ENCODE measurements around the gene GLDC. TPM values are rescaled to one million over a fixed set of nuclear protein-coding genes. Genes with fewer than 3 reads are reported as not detected.
"Not testable (repeated sequence)": the region's sequence is repeated elsewhere in the genome, so short reads cannot be mapped to it uniquely, and the experiment has no call there.

The GLDC gene
- total RNA-seq, 1 experiment from 2014 or later = 5.1 TPM

DNA sequence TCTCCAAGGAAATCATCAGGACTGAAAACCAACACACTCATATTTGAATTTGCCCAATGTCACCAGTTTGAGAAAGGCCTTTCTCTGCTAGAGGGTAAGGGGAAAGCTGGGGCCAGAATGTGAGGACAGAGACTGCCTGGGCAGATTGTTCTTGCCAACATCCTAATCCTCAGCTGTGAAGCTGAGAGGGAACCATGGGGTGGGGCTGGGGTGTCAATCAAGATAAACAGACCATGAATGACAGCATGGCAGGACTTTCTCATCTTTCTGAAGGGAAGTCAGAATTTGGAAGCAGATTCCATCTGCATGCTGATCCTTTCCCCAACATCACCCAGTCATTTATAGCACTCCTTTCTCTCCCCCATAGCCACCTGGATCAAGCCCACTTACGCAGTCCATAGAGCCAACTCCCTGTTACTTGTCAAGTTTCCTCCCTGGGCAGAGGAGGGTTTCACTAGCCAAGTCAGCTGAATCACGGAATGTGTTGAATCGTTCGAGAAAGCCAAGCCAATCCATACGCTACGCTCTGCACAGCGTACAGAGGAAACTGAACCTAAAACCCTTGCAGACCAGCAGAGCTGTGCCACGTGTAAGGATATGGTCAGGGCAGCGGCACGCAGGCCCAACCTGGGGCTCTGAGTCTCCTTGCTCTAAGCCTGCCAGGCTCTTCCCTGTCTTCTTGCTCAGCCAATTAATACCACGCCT is 14.9 kb downstream of the GLDC start:
- intact Hi-C loops (cut with micrococcal nuclease; ENCODE audit: unreplicated experiment) = no loop called here
- CTCF ChIA-PET = no interaction called here
- Mint-ChIP-seq H3K36me3 (ENCODE audit: insufficient read depth, unreplicated experiment) (no peaks in the 10 kb centered on the region), H3K4me3 (ENCODE audit: low read depth, unreplicated experiment) (no peak overlapping the region), H3K27me3 (ENCODE audit: unreplicated experiment) (no peaks in the 10 kb centered on the region), H3K4me1 (ENCODE audit: low read depth, unreplicated experiment) (peaks cover 12% of the 10 kb centered on the region), H3K9me3 (ENCODE audit: low read depth, unreplicated experiment) (no peaks in the 10 kb centered on the region), H3K27ac (ENCODE audit: unreplicated experiment) (no peak overlapping the region)
- BruUV-seq (replicated peaks) = no TSS peak
- TF ChIP-seq, protein P1, sequence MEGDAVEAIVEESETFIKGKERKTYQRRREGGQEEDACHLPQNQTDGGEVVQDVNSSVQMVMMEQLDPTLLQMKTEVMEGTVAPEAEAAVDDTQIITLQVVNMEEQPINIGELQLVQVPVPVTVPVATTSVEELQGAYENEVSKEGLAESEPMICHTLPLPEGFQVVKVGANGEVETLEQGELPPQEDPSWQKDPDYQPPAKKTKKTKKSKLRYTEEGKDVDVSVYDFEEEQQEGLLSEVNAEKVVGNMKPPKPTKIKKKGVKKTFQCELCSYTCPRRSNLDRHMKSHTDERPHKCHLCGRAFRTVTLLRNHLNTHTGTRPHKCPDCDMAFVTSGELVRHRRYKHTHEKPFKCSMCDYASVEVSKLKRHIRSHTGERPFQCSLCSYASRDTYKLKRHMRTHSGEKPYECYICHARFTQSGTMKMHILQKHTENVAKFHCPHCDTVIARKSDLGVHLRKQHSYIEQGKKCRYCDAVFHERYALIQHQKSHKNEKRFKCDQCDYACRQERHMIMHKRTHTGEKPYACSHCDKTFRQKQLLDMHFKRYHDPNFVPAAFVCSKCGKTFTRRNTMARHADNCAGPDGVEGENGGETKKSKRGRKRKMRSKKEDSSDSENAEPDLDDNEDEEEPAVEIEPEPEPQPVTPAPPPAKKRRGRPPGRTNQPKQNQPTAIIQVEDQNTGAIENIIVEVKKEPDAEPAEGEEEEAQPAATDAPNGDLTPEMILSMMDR (IDR thresholded peaks at IDR 0.05; ENCODE audit: unreplicated experiment) = no peak
- DNase-seq = no peak

DNA sequence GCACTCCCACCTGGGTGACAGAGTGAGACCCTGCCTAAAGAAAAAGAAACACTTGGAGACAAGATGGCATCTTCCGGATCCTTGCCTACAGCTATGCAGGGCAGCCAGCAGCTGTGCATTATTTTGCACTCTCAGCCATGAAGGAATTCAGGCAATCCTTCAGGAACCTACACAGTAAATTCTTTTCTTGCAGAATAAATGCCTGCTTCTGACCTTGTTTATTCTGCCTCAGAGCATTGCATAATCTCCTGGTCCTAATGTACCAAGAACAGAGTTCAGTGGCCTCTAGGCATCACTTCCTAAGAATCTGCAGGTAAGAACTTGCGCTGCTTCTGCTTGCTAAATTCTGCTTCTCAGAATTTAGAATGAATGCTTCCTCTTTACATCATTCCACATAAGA is 16.8 kb downstream of the GLDC start:
- Mint-ChIP-seq H3K27ac (ENCODE audit: unreplicated experiment) (no peak overlapping the region), H3K27me3 (ENCODE audit: unreplicated experiment) (no peaks in the 10 kb centered on the region), H3K4me3 (ENCODE audit: low read depth, unreplicated experiment) (no peak overlapping the region), H3K9me3 (ENCODE audit: low read depth, unreplicated experiment) (no peaks in the 10 kb centered on the region), H3K36me3 (ENCODE audit: insufficient read depth, unreplicated experiment) (no peaks in the 10 kb centered on the region), H3K4me1 (ENCODE audit: low read depth, unreplicated experiment) (peaks cover 12% of the 10 kb centered on the region)
- no peak for DNase-seq
- TF ChIP-seq, protein P1 (IDR thresholded peaks at IDR 0.05; ENCODE audit: unreplicated experiment) = no peak
- BruUV-seq (replicated peaks) = no TSS peak
- intact Hi-C loops (cut with micrococcal nuclease; ENCODE audit: unreplicated experiment) = no loop called here
- CTCF ChIA-PET = no interaction called here

DNA sequence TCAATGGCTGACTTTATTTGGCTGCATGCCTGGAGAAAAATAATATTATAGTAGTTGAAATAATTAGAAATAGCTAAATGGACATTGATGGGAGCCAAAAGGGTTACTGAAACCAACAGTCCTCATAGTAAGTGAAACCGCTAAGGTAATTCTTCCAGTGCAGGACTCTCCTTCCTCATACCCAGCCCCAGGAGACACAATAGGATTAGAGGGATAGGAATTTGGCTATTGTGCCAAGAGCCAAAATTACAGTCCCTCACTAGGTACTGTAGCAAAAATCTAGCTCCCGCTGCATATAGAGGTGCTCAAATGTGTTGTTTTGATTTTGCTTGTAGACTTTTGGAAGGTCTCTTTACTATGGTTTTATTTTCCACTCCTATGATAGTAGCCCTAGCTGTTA is 20.2 kb downstream of the GLDC start:
- Mint-ChIP-seq H3K4me3 (ENCODE audit: low read depth, unreplicated experiment) (no peak overlapping the region), H3K27ac (ENCODE audit: unreplicated experiment) (no peak overlapping the region), H3K4me1 (ENCODE audit: low read depth, unreplicated experiment) (no peaks in the 10 kb centered on the region), H3K9me3 (ENCODE audit: low read depth, unreplicated experiment) (no peaks in the 10 kb centered on the region), H3K27me3 (ENCODE audit: unreplicated experiment) (no peaks in the 10 kb centered on the region), H3K36me3 (ENCODE audit: insufficient read depth, unreplicated experiment) (no peaks in the 10 kb centered on the region)
- CTCF ChIA-PET = no interaction called here
- DNase-seq = no peak
- BruUV-seq (replicated peaks) = no TSS peak
- intact Hi-C loops (cut with micrococcal nuclease; ENCODE audit: unreplicated experiment) = no loop called here
- TF ChIP-seq, protein P1 (IDR thresholded peaks at IDR 0.05; ENCODE audit: unreplicated experiment) = no peak

DNA sequence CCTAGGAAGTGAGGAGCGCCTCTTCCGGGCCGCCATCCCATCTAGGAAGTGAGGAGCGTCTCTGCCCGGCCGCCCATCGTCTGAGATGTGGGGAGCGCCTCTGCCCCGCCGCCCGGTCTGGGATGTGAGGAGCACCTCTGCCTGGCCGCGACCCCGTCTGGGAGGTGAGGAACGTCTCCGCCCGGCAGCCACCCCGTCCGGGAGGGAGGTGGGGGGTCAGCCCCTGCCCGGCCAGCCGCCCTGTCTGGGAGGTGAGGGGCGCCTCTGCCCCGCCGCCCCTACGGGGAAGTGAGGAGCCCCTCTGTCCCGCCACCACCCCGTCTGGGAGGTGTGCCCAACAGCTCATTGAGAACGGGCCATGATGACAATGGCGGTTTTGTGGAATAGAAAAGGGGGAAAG is 22.7 kb downstream of the GLDC start:
- BruUV-seq (replicated peaks); H3K27ac Mint-ChIP-seq (ENCODE audit: unreplicated experiment); H3K9me3 Mint-ChIP-seq (ENCODE audit: low read depth, unreplicated experiment); CTCF ChIA-PET; H3K27me3 Mint-ChIP-seq (ENCODE audit: unreplicated experiment); H3K4me1 Mint-ChIP-seq (ENCODE audit: low read depth, unreplicated experiment); H3K36me3 Mint-ChIP-seq (ENCODE audit: insufficient read depth, unreplicated experiment); H3K4me3 Mint-ChIP-seq (ENCODE audit: low read depth, unreplicated experiment); intact Hi-C loops (cut with micrococcal nuclease; ENCODE audit: unreplicated experiment); DNase-seq: not testable (repeated sequence)

DNA sequence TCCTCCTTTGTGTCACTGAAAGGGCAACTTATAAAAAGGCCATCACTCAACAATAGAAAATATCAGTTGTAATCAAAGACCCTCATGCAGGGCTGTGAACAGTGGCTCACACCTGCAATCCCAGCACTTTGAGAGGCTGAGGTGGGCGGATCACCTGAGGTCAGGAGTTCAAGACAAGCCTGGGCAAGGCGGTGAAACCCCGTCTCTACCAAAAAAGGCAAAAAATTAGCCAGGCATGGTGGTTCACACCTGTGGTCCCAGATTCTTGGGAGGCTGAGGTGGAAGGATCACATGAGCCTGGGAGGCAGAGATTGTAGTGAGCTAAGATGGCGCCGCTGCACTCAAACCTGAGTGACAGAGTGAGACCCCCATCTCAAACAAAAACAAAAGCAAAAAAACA is 24.7 kb downstream of the GLDC start:
- CTCF ChIA-PET = no interaction called here

More for the DNA sequence above, 24.7 kb downstream of the GLDC start:
- Mint-ChIP-seq H3K9me3 (ENCODE audit: low read depth, unreplicated experiment) (no peaks in the 10 kb centered on the region), H3K36me3 (ENCODE audit: insufficient read depth, unreplicated experiment) (no peaks in the 10 kb centered on the region), H3K27ac (ENCODE audit: unreplicated experiment) (no peak overlapping the region), H3K4me3 (ENCODE audit: low read depth, unreplicated experiment) (no peak overlapping the region), H3K4me1 (ENCODE audit: low read depth, unreplicated experiment) (no peaks in the 10 kb centered on the region), H3K27me3 (ENCODE audit: unreplicated experiment) (no peaks in the 10 kb centered on the region)
- DNase-seq = no peak
- no TSS peak for BruUV-seq (replicated peaks)
- TF ChIP-seq, protein P1 (IDR thresholded peaks at IDR 0.05; ENCODE audit: unreplicated experiment) = no peak
- intact Hi-C loops (cut with micrococcal nuclease; ENCODE audit: unreplicated experiment) = no loop called here
